RWPE1 (cell line): Measurements from ENCODE around the gene CDC7.

Source experiments
- CTCF ChIA-PET: fragments of 350-600 bp; sonication (Branson Sonifier 250); formaldehyde crosslinking; extraction: SDS; loops from one replicate; lab custom pipeline; 2021; lab: Yijun Ruan, JAX
- POLR2A ChIA-PET: fragments of 400-600 bp; formaldehyde crosslinking; extraction: SDS; loops from one replicate; lab custom pipeline; 2020; ENCODE audit warnings: antibody characterized with exemption; ENCODE audit not compliant: low non-redundant PET; lab: Yijun Ruan, JAX
- DNase-seq: peaks from one replicate; pipeline ENCODE4 v3.0.0; 2012; ENCODE audit warnings: low spot score
- H3K27ac ChIP-seq: fragments of 450-650 bp; 2 replicates; pipeline ENCODE4 v1.5.1; 2017
- CTCF ChIP-seq: fragments of 450-650 bp; conservative IDR thresholded peaks from 2 replicates; pipeline ENCODE4 v1.5.1; 2017; ENCODE audit warnings: low read depth, mild to moderate bottlenecking

The CDC7 gene

GRCh38 chr1:91490501-91490900 is 10.2 kb upstream of the CDC7 start:
- ChIA-PET CTCF (no interaction called here), POLR2A (no interaction called here)
- H3K27ac ChIP-seq = no peak overlapping the region
- no peak for DNase-seq
- no peak for TF ChIP-seq CTCF

GRCh38 chr1:91498035-91498434 is 2.6 kb upstream of the CDC7 start:
- H3K27ac ChIP-seq = no peak overlapping the region
- DNase-seq = no peak
- ChIA-PET CTCF (no interaction called here), POLR2A (no interaction called here)
- no peak for TF ChIP-seq CTCF

GRCh38 chr1:91498498-91499245 is 2.0 kb upstream of the CDC7 start:
- DNase-seq = no peak
- H3K27ac ChIP-seq = no peak overlapping the region
- ChIA-PET POLR2A (no interaction called here), CTCF (interaction anchor here (0.6 kb wide), 2 partner anchors 14 to 343 kb away, joined by 3 to 5 read pairs; no protein-coding TSS in a partner anchor)
- TF ChIP-seq CTCF = no peak

GRCh38 chr1:91499346-91499745 is 1.3 kb upstream of the CDC7 start:
- CTCF ChIA-PET = interaction anchor here (0.6 kb wide), 1 partner anchor 343 kb away, joined by 5 read pairs; no protein-coding TSS in a partner anchor
- TF ChIP-seq CTCF = no peak
- POLR2A ChIA-PET = no interaction called here
- no peak for DNase-seq
- H3K27ac ChIP-seq = no peak overlapping the region

GRCh38 chr1:91499904-91500755 is 521 bp upstream of the CDC7 start:
- TF ChIP-seq CTCF = no peak
- DNase-seq = no peak
- ChIA-PET CTCF (interaction anchor here (0.6 to 0.8 kb wide), 2 partner anchors 447 to 986 kb away, joined by 3 read pairs; no protein-coding TSS in a partner anchor), POLR2A (interaction anchor here (0.5 kb wide), 1 partner anchor 19 kb away, joined by 4 read pairs; no protein-coding TSS in a partner anchor)
- peak overlapping the region; percentile 99 for H3K27ac ChIP-seq

- DNase-seq = peak; percentile 52
- peak overlapping the region; percentile 99 for H3K27ac ChIP-seq
- POLR2A ChIA-PET = interaction anchor here (0.7 kb wide), 1 partner anchor 215 kb away, joined by 3 read pairs; no protein-coding TSS in a partner anchor
- CTCF ChIA-PET = interaction anchor here (0.5 to 1.2 kb wide), 4 partner anchors 11 to 580 kb away, joined by 3 to 15 read pairs (median 4); no protein-coding TSS in a partner anchor
- TF ChIP-seq CTCF = 0 out of 2 replicates have a peak, but pooled peaks have one; percentile 10
These were observed 836 bp downstream of the CDC7 start for GRCh38 chr1:91501523-91501851.
